Rectal smooth muscle tissue (tissue), 1 donor: ENCODE measurements around the gene MAP1LC3B.
A peak's percentile ranks its signal among the peaks of the same experiment; 100 is the strongest.

Source experiments
- H3K27ac ChIP-seq: one replicate; pipeline ENCODE4 v1.7.0; 2013; ENCODE audit warnings: low read depth, low read length, inconsistent platforms
- H3K27me3 ChIP-seq: one replicate; pipeline ENCODE4 v1.7.0; 2013; ENCODE audit warnings: low read length; ENCODE audit not compliant: control insufficient read depth, insufficient read depth
- H3K36me3 ChIP-seq: one replicate; pipeline ENCODE4 v1.7.0; 2013; ENCODE audit warnings: low read length; ENCODE audit not compliant: control insufficient read depth, insufficient read depth
- H3K4me1 ChIP-seq: one replicate; pipeline ENCODE4 v1.7.0; 2013; ENCODE audit warnings: low read length; ENCODE audit not compliant: control insufficient read depth, insufficient read depth
- H3K4me3 ChIP-seq: one replicate; pipeline ENCODE4 v1.7.0; 2013; ENCODE audit warnings: low read length
- H3K9ac ChIP-seq: one replicate; pipeline ENCODE4 v1.7.0; 2013; ENCODE audit warnings: low read length

Gene MAP1LC3B

GRCh38 chr16:87421003-87421912 lies 29.1 kb downstream of the MAP1LC3B start:
- Histone ChIP-seq H3K27ac (no peak overlapping the region), H3K4me1 (no peaks in the 10 kb centered on the region), H3K36me3 (peaks cover 17% of the 10 kb centered on the region), H3K4me3 (no peak overlapping the region), H3K27me3 (no peaks in the 10 kb centered on the region), H3K9ac (no peak overlapping the region)

GRCh38 chr16:87422106-87422505 lies 30.0 kb downstream of the MAP1LC3B start:
- H3K4me3 ChIP-seq, result no peak overlapping the region
- H3K27ac ChIP-seq, result no peak overlapping the region
- no peaks in the 10 kb centered on the region for H3K27me3 ChIP-seq
- no peak overlapping the region for H3K9ac ChIP-seq
- peaks cover 15% of the 10 kb centered on the region for H3K36me3 ChIP-seq
- H3K4me1 ChIP-seq, result no peaks in the 10 kb centered on the region

- no peaks in the 10 kb centered on the region for H3K27me3 ChIP-seq
- H3K36me3 ChIP-seq, result peaks cover 12% of the 10 kb centered on the region
- H3K27ac ChIP-seq, result no peak overlapping the region
- H3K4me1 ChIP-seq, result no peaks in the 10 kb centered on the region
- H3K9ac ChIP-seq, result no peak overlapping the region
- H3K4me3 ChIP-seq, result no peak overlapping the region
Observed at GRCh38 chr16:87423429-87423828, 31.3 kb downstream of the MAP1LC3B start.

DNA sequence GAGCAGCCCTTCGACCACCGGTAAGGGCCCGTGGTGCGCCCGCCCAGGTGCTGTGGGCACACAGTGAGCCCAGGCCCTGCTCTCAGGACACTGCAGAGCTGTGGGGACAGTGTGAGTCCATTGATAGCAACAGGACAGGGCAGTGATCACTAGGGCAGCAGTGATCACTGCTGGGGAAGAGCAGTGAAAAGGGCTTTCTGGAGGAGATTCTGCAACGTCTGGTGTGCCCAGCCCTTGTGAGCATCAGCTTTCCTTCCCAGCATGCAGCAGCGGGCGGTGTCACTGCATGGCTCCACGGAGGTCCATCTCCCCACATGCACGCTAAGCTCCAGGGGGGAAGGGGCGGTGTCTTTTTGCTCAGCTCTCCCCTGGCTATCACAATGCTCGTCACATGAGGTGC lies 32.1 kb downstream of the MAP1LC3B start:
- no peak overlapping the region for H3K9ac ChIP-seq
- H3K36me3 ChIP-seq, result peaks cover 12% of the 10 kb centered on the region
- no peaks in the 10 kb centered on the region for H3K27me3 ChIP-seq
- H3K27ac ChIP-seq, result no peak overlapping the region
- no peak overlapping the region for H3K4me3 ChIP-seq
- no peaks in the 10 kb centered on the region for H3K4me1 ChIP-seq

GRCh38 chr16:87425941-87426340 lies 33.8 kb downstream of the MAP1LC3B start:
- H3K36me3 ChIP-seq, result peaks cover 8% of the 10 kb centered on the region
- H3K4me3 ChIP-seq, result no peak overlapping the region
- no peak overlapping the region for H3K9ac ChIP-seq
- H3K4me1 ChIP-seq, result no peaks in the 10 kb centered on the region
- H3K27ac ChIP-seq, result no peak overlapping the region
- H3K27me3 ChIP-seq, result no peaks in the 10 kb centered on the region

DNA sequence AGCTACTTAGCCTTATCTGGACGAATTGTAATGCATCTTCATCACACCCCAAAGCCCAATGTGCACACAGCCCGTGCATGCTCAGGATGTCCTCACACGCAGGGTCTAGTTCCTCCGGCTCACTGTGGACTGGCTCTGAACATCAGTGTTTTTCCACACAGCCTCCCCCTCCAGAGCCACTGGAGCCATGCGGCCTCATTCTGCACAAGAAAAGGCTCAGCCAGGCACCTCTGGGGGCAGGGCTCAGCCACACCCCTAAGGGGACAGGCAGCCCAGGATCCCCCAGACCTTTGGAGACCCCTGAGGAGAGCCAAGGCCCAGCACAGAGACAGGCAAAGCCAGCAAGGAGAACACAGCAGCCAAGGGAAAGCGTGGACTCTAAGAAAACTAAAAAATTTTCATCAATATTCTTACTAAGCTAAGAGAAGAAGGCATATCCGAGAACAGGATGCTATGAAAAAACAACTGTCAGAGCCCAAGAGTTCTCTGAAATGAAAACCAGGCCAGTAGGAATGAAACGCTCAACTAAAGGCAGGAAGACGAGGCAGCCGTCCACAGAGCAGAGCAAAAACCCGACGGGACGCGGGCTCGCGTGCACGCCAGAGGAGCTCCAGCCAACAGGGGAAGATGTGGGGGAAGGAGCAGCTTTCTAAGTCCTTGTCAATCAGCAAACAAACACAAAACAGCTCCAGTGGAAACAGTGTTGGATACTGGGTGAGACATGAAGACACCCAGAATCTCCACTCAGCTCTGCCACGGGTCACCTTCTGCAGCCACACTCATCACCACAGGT lies 34.5 kb downstream of the MAP1LC3B start:
- Histone ChIP-seq H3K4me1 (no peaks in the 10 kb centered on the region), H3K27me3 (no peaks in the 10 kb centered on the region), H3K9ac (no peak overlapping the region), H3K27ac (no peak overlapping the region), H3K4me3 (no peak overlapping the region), H3K36me3 (peaks cover 8% of the 10 kb centered on the region)

DNA sequence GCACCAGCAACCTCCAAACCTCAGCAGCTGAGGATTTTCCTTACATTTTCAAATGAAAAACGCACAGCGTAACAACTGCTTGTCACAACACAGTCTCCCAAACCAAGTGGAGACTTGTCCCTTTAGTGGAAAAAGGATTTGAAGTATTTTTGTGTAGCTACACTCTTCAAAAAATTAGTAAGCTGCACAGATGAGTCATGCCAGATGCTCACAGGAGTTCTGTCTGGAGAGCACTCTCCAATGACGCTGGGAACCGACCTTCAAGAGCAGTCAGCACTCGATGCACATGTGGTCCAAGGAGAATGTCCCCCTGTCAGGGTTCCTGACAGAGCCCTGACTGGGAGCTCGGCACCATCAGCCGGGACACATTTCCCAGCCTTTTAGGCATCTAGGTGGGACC lies 39.8 kb downstream of the MAP1LC3B start:
- no peak overlapping the region for H3K27ac ChIP-seq
- H3K27me3 ChIP-seq, result no peaks in the 10 kb centered on the region
- no peak overlapping the region for H3K9ac ChIP-seq
- peaks cover 2% of the 10 kb centered on the region for H3K36me3 ChIP-seq
- no peak overlapping the region for H3K4me3 ChIP-seq
- peaks cover 13% of the 10 kb centered on the region for H3K4me1 ChIP-seq

- H3K4me3 ChIP-seq, result no peak overlapping the region
- peak overlapping the region; percentile 17 for H3K27ac ChIP-seq
- H3K36me3 ChIP-seq, result peaks cover 2% of the 10 kb centered on the region
- peaks cover 13% of the 10 kb centered on the region for H3K4me1 ChIP-seq
- no peaks in the 10 kb centered on the region for H3K27me3 ChIP-seq
- no peak overlapping the region for H3K9ac ChIP-seq
Observed at GRCh38 chr16:87432330-87432915, 40.3 kb downstream of the MAP1LC3B start.

GRCh38 chr16:87434146-87434667 lies 42.1 kb downstream of the MAP1LC3B start:
- no peaks in the 10 kb centered on the region for H3K27me3 ChIP-seq
- no peak overlapping the region for H3K27ac ChIP-seq

DNA sequence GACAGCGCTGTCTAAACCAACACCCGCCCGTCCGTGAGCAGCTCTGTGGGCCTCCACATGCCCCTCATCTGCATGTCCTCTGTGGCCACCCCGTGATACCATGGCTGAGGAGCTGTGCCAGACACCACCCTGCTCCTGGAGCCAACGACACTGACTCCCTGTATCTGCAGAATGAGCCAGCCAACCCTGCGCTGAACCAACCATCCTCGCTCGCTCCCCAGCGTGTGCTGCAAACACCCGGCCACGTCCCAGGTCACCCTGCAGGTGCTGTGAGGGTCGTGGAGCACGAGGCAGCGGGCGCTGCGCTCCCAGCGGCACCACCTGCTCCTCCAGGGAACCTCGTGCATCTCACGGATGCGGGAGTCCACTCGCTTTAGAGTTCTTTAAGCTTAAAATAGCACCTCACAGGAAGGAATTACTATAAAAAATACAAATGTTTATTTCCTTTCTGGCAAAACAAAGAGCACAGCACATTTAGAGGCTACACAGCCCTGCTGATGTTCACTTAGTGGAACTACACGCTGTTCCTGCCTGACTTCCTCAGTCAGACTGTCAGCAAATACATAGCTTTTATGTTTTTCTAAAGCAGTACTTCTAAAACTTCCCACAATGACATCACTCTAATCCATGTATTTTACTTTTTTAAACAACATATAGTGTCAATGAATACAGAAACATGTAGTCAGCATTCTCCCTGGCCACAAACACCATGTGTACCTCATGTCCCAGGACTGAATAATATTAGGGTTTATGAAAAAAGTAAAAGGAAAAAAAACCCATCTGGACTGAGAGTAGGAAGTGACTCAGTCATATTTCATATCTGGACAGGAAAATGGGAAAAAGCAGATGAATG lies 43.5 kb downstream of the MAP1LC3B start:
- Histone ChIP-seq H3K27me3 (no peaks in the 10 kb centered on the region), H3K36me3 (no peaks in the 10 kb centered on the region), H3K9ac (no peak overlapping the region), H3K4me1 (peaks cover 13% of the 10 kb centered on the region), H3K27ac (no peak overlapping the region), H3K4me3 (no peak overlapping the region)

More at GRCh38 chr16:87434146-87434667, 42.1 kb downstream of the MAP1LC3B start:
- Histone ChIP-seq H3K4me1 (peaks cover 13% of the 10 kb centered on the region), H3K36me3 (no peaks in the 10 kb centered on the region), H3K4me3 (no peak overlapping the region), H3K9ac (no peak overlapping the region)

- H3K27me3 ChIP-seq, result no peaks in the 10 kb centered on the region
- H3K36me3 ChIP-seq, result no peaks in the 10 kb centered on the region
- peaks cover 13% of the 10 kb centered on the region for H3K4me1 ChIP-seq
- peak overlapping the region; percentile 32 for H3K27ac ChIP-seq
- H3K4me3 ChIP-seq, result no peak overlapping the region
- H3K9ac ChIP-seq, result no peak overlapping the region
Observed at GRCh38 chr16:87436225-87437172, 44.4 kb downstream of the MAP1LC3B start.
